ENCODE data around the gene LRPAP1. TPM values are rescaled to one million over a fixed set of nuclear protein-coding genes. Genes with fewer than 3 reads are reported as not detected.
"Not testable (repeated sequence)": the region's sequence is repeated elsewhere in the genome, so short reads cannot be mapped to it uniquely, and the experiment has no call there.

Gene LRPAP1
- polyA plus RNA-seq, 1 donor from 2014 or later = 138 TPM

- no peak overlapping the region for H3K4me3 Mint-ChIP-seq
- H3K27ac Mint-ChIP-seq = no peak overlapping the region
- no peaks in the 10 kb centered on the region for H3K36me3 Mint-ChIP-seq
- H3K9me3 Mint-ChIP-seq = no peaks in the 10 kb centered on the region
- H3K4me1 Mint-ChIP-seq = peaks cover 0 to under 1% (median under 1%) of the 10 kb centered on the region in 3 donors
- H3K27me3 Mint-ChIP-seq = no peaks in the 10 kb centered on the region
Measured at GRCh38 chr4:3520276-3520675, 11.9 kb downstream of the LRPAP1 start.

GRCh38 chr4:3519468-3520264, 12.6 kb downstream of the LRPAP1 start:
- Mint-ChIP-seq H3K4me3 (no peak overlapping the region), H3K36me3 (no peaks in the 10 kb centered on the region)

GRCh38 chr4:3518941-3519340, 13.3 kb downstream of the LRPAP1 start:
- no peaks in the 10 kb centered on the region for H3K27me3 Mint-ChIP-seq
- H3K4me1 Mint-ChIP-seq = no peaks in the 10 kb centered on the region
- no peaks in the 10 kb centered on the region for H3K9me3 Mint-ChIP-seq
- no peaks in the 10 kb centered on the region for H3K36me3 Mint-ChIP-seq
- no peak overlapping the region for H3K4me3 Mint-ChIP-seq
- no peak overlapping the region for H3K27ac Mint-ChIP-seq

More at GRCh38 chr4:3519468-3520264, 12.6 kb downstream of the LRPAP1 start:
- H3K4me1 Mint-ChIP-seq = no peaks in the 10 kb centered on the region
- H3K27ac Mint-ChIP-seq = no peak overlapping the region
- H3K27me3 Mint-ChIP-seq = no peaks in the 10 kb centered on the region
- no peaks in the 10 kb centered on the region for H3K9me3 Mint-ChIP-seq

- H3K27me3 Mint-ChIP-seq = no peaks in the 10 kb centered on the region
- H3K4me1 Mint-ChIP-seq = no peaks in the 10 kb centered on the region
- H3K9me3 Mint-ChIP-seq = no peaks in the 10 kb centered on the region
- no peak overlapping the region for H3K4me3 Mint-ChIP-seq
- no peaks in the 10 kb centered on the region for H3K36me3 Mint-ChIP-seq
- H3K27ac Mint-ChIP-seq = no peak overlapping the region
Measured at GRCh38 chr4:3518511-3518880, 13.7 kb downstream of the LRPAP1 start.

GRCh38 chr4:3517731-3518510, 14.3 kb downstream of the LRPAP1 start:
- peaks cover 4% of the 10 kb centered on the region for H3K36me3 Mint-ChIP-seq
- H3K27ac Mint-ChIP-seq = no peak overlapping the region
- no peaks in the 10 kb centered on the region for H3K9me3 Mint-ChIP-seq
- no peaks in the 10 kb centered on the region for H3K27me3 Mint-ChIP-seq
- no peaks in the 10 kb centered on the region for H3K4me1 Mint-ChIP-seq
- no peak overlapping the region for H3K4me3 Mint-ChIP-seq

- Mint-ChIP-seq H3K9me3 (no peaks in the 10 kb centered on the region), H3K36me3 (peaks cover 4% of the 10 kb centered on the region), H3K27ac (no peak overlapping the region), H3K27me3 (no peaks in the 10 kb centered on the region), H3K4me1 (no peaks in the 10 kb centered on the region), H3K4me3 (no peak overlapping the region)
Measured at GRCh38 chr4:3516836-3517730, 15.1 kb downstream of the LRPAP1 start.

GRCh38 chr4:3516061-3516835, 16.0 kb downstream of the LRPAP1 start:
- no peaks in the 10 kb centered on the region for H3K4me1 Mint-ChIP-seq
- no peaks in the 10 kb centered on the region for H3K9me3 Mint-ChIP-seq
- peaks cover 4% of the 10 kb centered on the region for H3K36me3 Mint-ChIP-seq
- peak overlapping the region in 1 of 3 donors; percentile 53 for H3K27ac Mint-ChIP-seq
- H3K27me3 Mint-ChIP-seq = no peaks in the 10 kb centered on the region
- no peak overlapping the region for H3K4me3 Mint-ChIP-seq

- no peak overlapping the region for H3K27ac Mint-ChIP-seq
- no peaks in the 10 kb centered on the region for H3K4me1 Mint-ChIP-seq
- no peaks in the 10 kb centered on the region for H3K9me3 Mint-ChIP-seq
- no peak overlapping the region for H3K4me3 Mint-ChIP-seq
- no peaks in the 10 kb centered on the region for H3K27me3 Mint-ChIP-seq
- H3K36me3 Mint-ChIP-seq = peaks cover 4% of the 10 kb centered on the region
Measured at GRCh38 chr4:3515646-3516045, 16.6 kb downstream of the LRPAP1 start.

- Mint-ChIP-seq H3K27ac (peak overlapping the region in 1 of 3 donors; percentile 59), H3K4me3 (no peak overlapping the region), H3K4me1 (no peaks in the 10 kb centered on the region), H3K9me3 (no peaks in the 10 kb centered on the region), H3K36me3 (peaks cover 4% of the 10 kb centered on the region), H3K27me3 (no peaks in the 10 kb centered on the region)
Measured at GRCh38 chr4:3514806-3515501, 17.3 kb downstream of the LRPAP1 start.

- Mint-ChIP-seq H3K4me1 (no peaks in the 10 kb centered on the region), H3K4me3 (no peak overlapping the region), H3K36me3 (peaks cover 4% of the 10 kb centered on the region), H3K27ac (no peak overlapping the region), H3K27me3 (no peaks in the 10 kb centered on the region), H3K9me3 (no peaks in the 10 kb centered on the region)
Measured at GRCh38 chr4:3514221-3514780, 17.9 kb downstream of the LRPAP1 start.

GRCh38 chr4:3513807-3514206, 18.4 kb downstream of the LRPAP1 start:
- no peaks in the 10 kb centered on the region for H3K27me3 Mint-ChIP-seq
- no peaks in the 10 kb centered on the region for H3K9me3 Mint-ChIP-seq
- no peak overlapping the region for H3K27ac Mint-ChIP-seq
- H3K36me3 Mint-ChIP-seq = peaks cover 6% of the 10 kb centered on the region
- no peaks in the 10 kb centered on the region for H3K4me1 Mint-ChIP-seq
- no peak overlapping the region for H3K4me3 Mint-ChIP-seq

GRCh38 chr4:3512719-3513118, 19.5 kb downstream of the LRPAP1 start:
- H3K27ac Mint-ChIP-seq = no peak overlapping the region
- peak overlapping the region in 1 of 4 donors; percentile 39 for H3K4me3 Mint-ChIP-seq

GRCh38 chr4:3512279-3512678, 19.9 kb downstream of the LRPAP1 start:
- Mint-ChIP-seq H3K27ac (no peak overlapping the region), H3K36me3 (peaks cover 7% of the 10 kb centered on the region), H3K4me1 (peaks cover 0 to 1% (median 0%) of the 10 kb centered on the region in 3 donors), H3K9me3 (no peaks in the 10 kb centered on the region), H3K27me3 (no peaks in the 10 kb centered on the region), H3K4me3 (no peak overlapping the region)

More at GRCh38 chr4:3512719-3513118, 19.5 kb downstream of the LRPAP1 start:
- H3K9me3 Mint-ChIP-seq = no peaks in the 10 kb centered on the region
- no peaks in the 10 kb centered on the region for H3K27me3 Mint-ChIP-seq
- H3K4me1 Mint-ChIP-seq = peaks cover 0 to 1% (median 0%) of the 10 kb centered on the region in 3 donors
- H3K36me3 Mint-ChIP-seq = peaks cover 7% of the 10 kb centered on the region

GRCh38 chr4:3511601-3512000, 20.6 kb downstream of the LRPAP1 start:
- not testable (repeated sequence) for H3K36me3 Mint-ChIP-seq, H3K4me1 Mint-ChIP-seq, H3K27ac Mint-ChIP-seq, H3K9me3 Mint-ChIP-seq, H3K4me3 Mint-ChIP-seq, H3K27me3 Mint-ChIP-seq

All from IgD-negative memory B cell (primary cell).